Coronary artery (tissue), 2 donors: ENCODE measurements around the gene ASCL2.
A peak's percentile ranks its signal among the peaks of the same experiment; 100 is the strongest.

ENCODE experiments used
- DNase-seq: peaks from one replicate; pipeline ENCODE4 v3.0.0-alpha.2; 2017; ENCODE audit warnings: low spot score
- H3K27ac ChIP-seq, 2 donors: fragments of 200-600 bp; sonication (generic); one replicate each; pipeline ENCODE4 v1.5.1; 2016 to 2019
- H3K4me3 ChIP-seq: fragments of 200-600 bp; sonication (generic); 2 replicates; pipeline ENCODE4 v1.5.1; 2016; ENCODE audit warnings: mild to moderate bottlenecking, moderate library complexity
- TF ChIP-seq, protein P1 (sequence below): fragments of 200-600 bp; sonication (generic); IDR thresholded peaks from one replicate; pipeline ENCODE4 v1.5.1; 2019; ENCODE audit warnings: antibody characterized with exemption

Gene ASCL2

GRCh38 chr11:2266586-2267305, 3.6 kb downstream of the ASCL2 start:
- TF ChIP-seq, protein P1, sequence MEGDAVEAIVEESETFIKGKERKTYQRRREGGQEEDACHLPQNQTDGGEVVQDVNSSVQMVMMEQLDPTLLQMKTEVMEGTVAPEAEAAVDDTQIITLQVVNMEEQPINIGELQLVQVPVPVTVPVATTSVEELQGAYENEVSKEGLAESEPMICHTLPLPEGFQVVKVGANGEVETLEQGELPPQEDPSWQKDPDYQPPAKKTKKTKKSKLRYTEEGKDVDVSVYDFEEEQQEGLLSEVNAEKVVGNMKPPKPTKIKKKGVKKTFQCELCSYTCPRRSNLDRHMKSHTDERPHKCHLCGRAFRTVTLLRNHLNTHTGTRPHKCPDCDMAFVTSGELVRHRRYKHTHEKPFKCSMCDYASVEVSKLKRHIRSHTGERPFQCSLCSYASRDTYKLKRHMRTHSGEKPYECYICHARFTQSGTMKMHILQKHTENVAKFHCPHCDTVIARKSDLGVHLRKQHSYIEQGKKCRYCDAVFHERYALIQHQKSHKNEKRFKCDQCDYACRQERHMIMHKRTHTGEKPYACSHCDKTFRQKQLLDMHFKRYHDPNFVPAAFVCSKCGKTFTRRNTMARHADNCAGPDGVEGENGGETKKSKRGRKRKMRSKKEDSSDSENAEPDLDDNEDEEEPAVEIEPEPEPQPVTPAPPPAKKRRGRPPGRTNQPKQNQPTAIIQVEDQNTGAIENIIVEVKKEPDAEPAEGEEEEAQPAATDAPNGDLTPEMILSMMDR, result no peak
- DNase-seq, result peak; percentile 54
- H3K4me3 ChIP-seq, result no peak overlapping the region
- no peak overlapping the region for H3K27ac ChIP-seq

DNA sequence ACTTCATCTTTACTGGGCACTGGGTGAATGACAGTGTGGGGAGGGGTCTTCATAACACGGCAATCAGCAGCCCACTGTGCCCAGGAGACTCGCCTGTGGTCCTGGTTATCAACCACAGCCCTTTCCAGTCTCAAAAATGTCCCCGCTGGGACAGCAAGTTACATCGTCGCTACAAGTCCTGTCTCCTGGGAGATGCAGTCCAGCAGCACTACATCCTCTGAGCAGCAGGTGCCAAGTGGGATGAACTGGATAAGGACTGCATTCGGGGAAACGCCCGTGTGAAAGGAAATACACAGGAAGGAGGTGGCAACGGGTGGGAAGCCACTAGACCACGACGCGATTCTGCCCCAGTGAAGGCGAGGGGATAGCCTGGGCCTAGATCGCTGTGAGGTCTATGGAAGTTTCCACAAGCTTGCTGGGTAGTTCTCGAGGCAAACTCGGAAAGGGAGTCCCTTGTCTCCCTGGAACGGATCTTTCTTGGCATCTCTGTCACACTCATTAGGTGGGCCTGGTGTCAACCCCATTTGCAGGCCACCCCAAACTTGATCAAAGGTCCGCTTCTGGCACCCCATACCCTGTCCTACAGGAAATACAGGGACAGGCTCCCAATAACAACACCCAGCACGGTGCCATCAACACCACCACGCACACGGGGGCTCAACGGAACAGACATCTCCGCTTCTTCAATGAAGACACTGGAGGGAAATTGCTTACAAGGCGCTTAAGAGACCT, 4.4 kb downstream of the ASCL2 start:
- TF ChIP-seq, protein P1, result no peak
- DNase-seq, result peak; percentile 64
- peak overlapping the region in 1 of 2 donors; percentile 72 for H3K27ac ChIP-seq
- no peak overlapping the region for H3K4me3 ChIP-seq

DNA sequence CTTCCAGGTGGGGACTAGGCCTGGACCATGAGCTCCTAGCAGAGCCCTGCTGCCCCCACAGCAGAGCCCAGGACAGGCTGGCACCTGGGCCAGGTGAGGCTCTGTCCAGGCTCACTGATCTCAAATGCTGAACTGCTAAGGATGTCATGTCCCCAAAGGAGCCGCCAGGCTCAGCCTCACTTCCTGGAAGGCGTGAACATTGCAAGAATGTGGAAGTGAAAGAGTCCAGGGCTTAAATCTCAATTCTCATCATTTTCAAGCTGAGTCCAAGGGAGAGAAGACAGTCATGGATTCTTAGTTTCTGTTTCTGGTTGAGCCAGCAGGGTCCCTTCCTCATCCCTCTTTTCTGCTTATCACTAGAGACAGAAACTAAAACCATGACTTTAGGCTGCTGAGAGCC, 5.0 kb downstream of the ASCL2 start:
- TF ChIP-seq, protein P1, result no peak

DNA sequence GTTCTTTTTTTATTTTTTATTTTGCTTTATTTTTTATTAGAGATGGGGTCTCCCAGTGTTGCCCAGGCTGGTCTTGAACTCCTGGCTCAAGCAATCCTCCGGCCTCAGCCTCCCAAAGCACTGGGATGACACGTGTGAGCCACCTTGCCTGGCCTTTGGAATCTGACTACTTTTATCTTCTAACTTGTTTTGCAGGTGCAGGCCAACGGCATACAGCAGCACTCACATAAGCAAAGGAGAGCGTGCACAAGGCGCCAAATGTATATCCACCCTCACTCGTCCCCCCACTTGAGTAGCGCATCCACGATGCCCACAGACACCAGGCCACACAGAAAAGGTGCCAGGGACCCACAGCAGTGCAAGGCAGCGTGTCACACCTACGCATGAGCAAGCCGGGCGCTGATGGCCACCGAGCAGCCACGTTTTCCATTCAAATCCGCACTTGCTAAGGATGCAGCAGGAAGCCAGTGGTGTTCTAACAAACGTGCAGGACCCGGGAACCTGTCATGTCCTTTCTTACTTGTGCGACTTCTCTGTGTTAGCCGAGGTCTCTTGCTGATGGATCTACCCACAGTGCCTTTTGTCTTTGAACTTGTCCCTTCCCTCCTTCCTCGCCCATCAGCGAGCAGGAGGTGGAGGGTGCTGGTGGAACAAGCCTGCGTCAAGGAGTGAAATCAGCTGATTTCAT, 5.9 kb downstream of the ASCL2 start:
- Histone ChIP-seq H3K4me3 (no peak overlapping the region), H3K27ac (no peak overlapping the region)
- TF ChIP-seq, protein P1, result no peak
- DNase-seq, result peak; percentile 55

More for the DNA sequence above, 5.0 kb downstream of the ASCL2 start:
- Histone ChIP-seq H3K4me3 (no peak overlapping the region), H3K27ac (peak overlapping the region in 1 of 2 donors; percentile 72)
- DNase-seq, result peak; percentile 72

DNA sequence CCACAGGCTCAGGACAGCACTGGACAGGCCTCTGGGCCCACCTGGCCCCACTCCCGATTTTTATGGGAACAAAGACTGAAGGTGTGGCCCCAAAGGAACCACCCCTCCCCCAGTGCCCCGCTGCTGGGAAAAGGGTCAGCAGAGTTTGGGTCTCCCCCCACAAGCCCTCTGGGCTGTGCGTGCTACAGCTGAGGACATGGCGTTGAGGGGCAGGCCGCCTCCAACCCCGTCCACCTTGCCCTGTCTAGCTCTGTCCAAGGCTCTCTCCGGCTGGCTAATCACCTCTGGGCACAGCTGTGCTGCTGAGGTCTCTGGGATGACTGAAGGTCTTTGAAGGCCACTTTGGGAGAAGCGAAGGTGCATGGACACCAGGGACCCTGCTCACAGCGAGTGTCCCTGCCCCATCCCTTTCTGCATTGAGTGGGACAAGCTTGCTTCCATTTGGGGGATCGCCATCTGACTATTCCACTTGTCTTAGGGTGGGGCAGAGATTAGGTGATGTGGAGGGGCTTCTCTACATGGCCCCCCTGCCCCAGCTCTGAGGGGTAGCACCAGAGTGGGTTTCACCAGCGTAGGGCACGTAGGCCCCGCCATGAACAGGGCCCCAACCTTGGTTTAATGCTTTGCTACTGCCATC, 6.5 kb downstream of the ASCL2 start:
- Histone ChIP-seq H3K27ac (no peak overlapping the region), H3K4me3 (no peak overlapping the region)
- TF ChIP-seq, protein P1, result no peak
- DNase-seq, result peak; percentile 56

DNA sequence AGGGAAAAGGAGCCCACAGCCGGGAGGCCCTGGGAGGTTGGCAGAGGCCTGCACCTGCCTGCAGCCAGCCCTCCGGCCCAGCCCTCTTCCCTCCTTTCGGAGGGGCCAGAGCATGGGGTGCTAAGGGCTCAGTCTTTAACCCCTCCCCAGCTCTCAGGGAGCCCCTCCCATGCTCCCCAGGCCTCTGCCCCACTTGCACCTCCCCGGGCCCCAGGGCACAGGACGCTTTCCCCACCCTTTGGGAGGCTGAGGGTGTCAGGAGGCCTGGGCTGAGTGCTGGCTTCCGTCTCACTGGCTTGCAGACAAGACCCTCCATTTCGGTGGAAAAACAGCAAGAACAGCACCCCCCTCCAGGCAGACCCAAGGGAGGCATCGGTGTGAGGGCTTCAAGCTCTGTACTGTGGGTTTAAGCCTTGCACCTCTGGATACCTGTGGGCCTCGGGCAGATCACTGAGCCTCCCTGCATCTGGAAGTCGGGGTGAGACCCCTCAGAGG, 7.3 kb downstream of the ASCL2 start:
- Histone ChIP-seq H3K27ac (no peak overlapping the region), H3K4me3 (no peak overlapping the region)
- DNase-seq, result no peak
- TF ChIP-seq, protein P1, result no peak
